Measurements from ENCODE around the gene SERHL2. TPM values are rescaled to one million over a fixed set of nuclear protein-coding genes. Genes with fewer than 3 reads are reported as not detected.

The SERHL2 gene
- total RNA-seq, 2 donors from 2014 or later: 1.1 to 1.7 TPM

DNA sequence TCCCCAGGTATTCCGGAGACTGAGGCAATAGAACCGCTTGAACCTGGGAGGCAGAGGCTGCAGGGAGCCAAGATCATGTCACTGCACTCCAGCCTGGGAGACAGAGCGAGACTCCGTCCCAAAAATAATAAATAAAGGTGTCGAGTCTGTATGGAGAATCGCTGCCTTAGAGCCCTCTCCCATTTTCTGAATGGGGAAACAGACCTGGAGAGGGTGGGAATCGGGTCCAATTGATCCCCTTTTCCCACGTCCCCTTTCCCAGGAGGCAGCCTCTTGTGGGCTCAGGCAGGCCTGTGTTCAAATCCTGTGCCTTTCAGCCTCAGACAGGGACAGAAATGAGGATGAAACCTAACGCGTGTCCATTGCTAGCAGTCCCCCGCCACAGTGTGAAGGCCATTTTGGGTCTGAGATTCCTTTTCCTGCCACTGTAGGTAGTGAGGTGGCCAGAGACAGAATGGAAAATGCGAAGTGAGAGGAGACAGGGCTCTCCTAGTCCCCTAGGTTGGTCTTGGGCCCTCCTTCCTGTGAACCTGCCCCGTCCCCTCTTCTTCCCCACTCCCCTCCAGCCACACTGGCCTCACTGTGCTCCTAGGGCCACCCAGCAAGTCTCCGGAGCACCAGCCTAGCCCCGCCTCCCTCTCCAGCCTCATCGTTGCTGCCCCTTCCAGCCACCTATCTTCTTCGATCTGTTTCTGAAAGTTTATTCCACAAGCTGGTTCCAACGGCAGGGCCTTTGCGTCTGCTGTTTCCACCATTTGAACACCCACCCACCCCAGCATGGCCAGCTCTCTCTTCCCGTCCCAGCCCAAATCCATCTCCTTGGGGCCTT, 63.6 kb downstream of the SERHL2 start:
- no peak for DNase-seq
- Histone ChIP-seq H3K9me3 (no peaks in the 10 kb centered on the region), H3K36me3 (no peaks in the 10 kb centered on the region), H3K27me3 (no peaks in the 10 kb centered on the region), H3K9ac (ENCODE audit: low read depth in 2 of 2, low read length in 2 of 2) (no peak overlapping the region), H3K27ac (no peak overlapping the region), H3K4me1 (peaks cover 15% of the 10 kb centered on the region), H3K4me3 (no peak overlapping the region)
- TF ChIP-seq CTCF (IDR thresholded peaks at IDR 0.05): no peak
- intact Hi-C loops (cut with DNase I): no loop called here

GRCh38 chr22:42619261-42620063, 65.7 kb downstream of the SERHL2 start:
- intact Hi-C loops (cut with DNase I): no loop called here
- H3K9me3 ChIP-seq: no peaks in the 10 kb centered on the region
- no peak for TF ChIP-seq CTCF (IDR thresholded peaks at IDR 0.05)
- DNase-seq: no peak
- H3K4me3 ChIP-seq: no peak overlapping the region
- peaks cover 6% of the 10 kb centered on the region for H3K4me1 ChIP-seq
- peak overlapping the region in 1 of 2 donors; percentile 79 for H3K9ac ChIP-seq (ENCODE audit: low read depth in 2 of 2, low read length in 2 of 2)
- no peaks in the 10 kb centered on the region for H3K27me3 ChIP-seq
- H3K36me3 ChIP-seq: no peaks in the 10 kb centered on the region
- no peak overlapping the region for H3K27ac ChIP-seq

GRCh38 chr22:42620084-42620483, 66.3 kb downstream of the SERHL2 start:
- Histone ChIP-seq H3K4me1 (peaks cover 6% of the 10 kb centered on the region), H3K27ac (peak overlapping the region; percentile 77)
- intact Hi-C loops (cut with DNase I): no loop called here

DNA sequence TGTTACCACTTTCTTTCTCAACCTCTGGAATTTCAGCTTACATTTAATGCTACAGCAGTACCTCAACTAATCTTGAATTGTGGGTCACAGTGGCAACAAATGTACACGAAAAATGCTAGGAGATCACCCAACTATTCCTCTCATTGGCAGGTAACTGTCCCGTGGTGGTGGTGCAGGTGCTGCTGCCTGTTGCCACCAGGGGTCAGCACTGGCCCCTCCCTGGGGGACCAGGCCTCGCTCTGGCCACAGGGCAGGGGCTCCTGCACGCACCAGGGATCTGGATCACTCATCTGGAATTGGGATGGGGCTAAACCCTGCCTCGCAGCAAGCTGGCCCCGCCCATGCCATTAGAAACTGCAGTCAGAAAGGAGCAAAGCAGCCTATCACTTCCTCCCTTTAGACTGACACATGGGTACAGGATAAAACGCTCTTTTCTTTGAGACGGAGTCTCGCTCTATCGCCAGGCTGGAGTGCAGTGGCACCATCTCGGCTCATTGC, 67.8 kb downstream of the SERHL2 start:
- no peaks in the 10 kb centered on the region for H3K36me3 ChIP-seq
- DNase-seq: peak; percentile 83
- intact Hi-C loops (cut with DNase I): no loop called here
- H3K9me3 ChIP-seq: no peaks in the 10 kb centered on the region
- TF ChIP-seq CTCF (IDR thresholded peaks at IDR 0.05): peak; percentile 95
- H3K9ac ChIP-seq (ENCODE audit: low read depth in 2 of 2, low read length in 2 of 2): no peak overlapping the region
- H3K4me1 ChIP-seq: peaks cover 6% of the 10 kb centered on the region
- H3K27ac ChIP-seq: peak overlapping the region; percentile 77
- no peak overlapping the region for H3K4me3 ChIP-seq
- no peaks in the 10 kb centered on the region for H3K27me3 ChIP-seq

More at GRCh38 chr22:42620084-42620483, 66.3 kb downstream of the SERHL2 start:
- no peak for DNase-seq
- Histone ChIP-seq H3K4me3 (no peak overlapping the region), H3K9me3 (no peaks in the 10 kb centered on the region), H3K36me3 (no peaks in the 10 kb centered on the region), H3K27me3 (no peaks in the 10 kb centered on the region), H3K9ac (ENCODE audit: low read depth in 2 of 2, low read length in 2 of 2) (peak overlapping the region in 1 of 2 donors; percentile 79)
- TF ChIP-seq CTCF (IDR thresholded peaks at IDR 0.05): no peak

GRCh38 chr22:42622061-42622710, 68.4 kb downstream of the SERHL2 start:
- Histone ChIP-seq H3K27me3 (no peaks in the 10 kb centered on the region), H3K36me3 (no peaks in the 10 kb centered on the region), H3K9ac (ENCODE audit: low read depth in 2 of 2, low read length in 2 of 2) (no peak overlapping the region), H3K4me3 (no peak overlapping the region), H3K9me3 (no peaks in the 10 kb centered on the region), H3K27ac (no peak overlapping the region), H3K4me1 (peaks cover 6% of the 10 kb centered on the region)
- intact Hi-C loops (cut with DNase I): no loop called here
- DNase-seq: no peak
- TF ChIP-seq CTCF (IDR thresholded peaks at IDR 0.05): no peak

Data from colonic mucosa (tissue), 4 donors.